ENCODE data around the gene COX5B. TPM values are rescaled to one million over a fixed set of nuclear protein-coding genes. Genes with fewer than 3 reads are reported as not detected.

COX5B gene
- total and polyA plus RNA-seq, 10 of the 15 experiments (the other 5 are each of a cell fraction or from before 2014, with no cell fraction given) = 69.5 to 518 (median 363) TPM

GRCh38 chr2:97663962-97664635 lies 18.2 kb downstream of the COX5B start, which contains the start of gene ACTR1B (continued):
- TF ChIP-seq ELK1 (IDR thresholded peaks at IDR 0.05; ENCODE audit: low read depth, low read length) (no peak; the same call in 1 of the 2 replicates), MLLT1 (IDR thresholded peaks at IDR 0.05) (peak; percentile 55; the same call in 1 of the 2 replicates), ZBED1 (IDR thresholded peaks at IDR 0.05; ENCODE audit: borderline replicate concordance) (no peak), E4F1 (IDR thresholded peaks at IDR 0.05; ENCODE audit: borderline replicate concordance, partially characterized antibody) (peak; percentile 47), FOXM1 (IDR thresholded peaks at IDR 0.05; ENCODE audit: low read depth, low read length) (no peak), JUND (IDR thresholded peaks at IDR 0.05; ENCODE audit: low read depth, low read length) (peak; percentile 67; the same call in 1 of the 2 replicates), SPI1 (IDR thresholded peaks at IDR 0.05; ENCODE audit: borderline replicate concordance, insufficient read depth, low read depth, low read length) (no peak), RCOR1 (conservative IDR thresholded peaks at IDR 0.05; ENCODE audit: low read depth, low read length) (no peak), ZBTB33 (IDR thresholded peaks at IDR 0.05) (no peak), SIN3A (IDR thresholded peaks at IDR 0.05; ENCODE audit: low read depth, low read length) (no peak), IRF4 (IDR thresholded peaks at IDR 0.05; ENCODE audit: low read depth, low read length) (no peak), PKNOX1 (IDR thresholded peaks at IDR 0.05) (peak; percentile 98), USF1 (IDR thresholded peaks at IDR 0.05; ENCODE audit: borderline replicate concordance, extremely low read length, insufficient read depth, low read depth, low read length) (no peak), MAX (IDR thresholded peaks at IDR 0.05; ENCODE audit: low read depth, low read length) (peak; percentile 39; the same call in 1 of the 2 replicates), EED (IDR thresholded peaks at IDR 0.05; ENCODE audit: low read depth) (peak; percentile 68; the same call in 1 of the 2 replicates), RELB (IDR thresholded peaks at IDR 0.05; ENCODE audit: low read depth) (peak; percentile 93), NRF1 (conservative IDR thresholded peaks at IDR 0.05; ENCODE audit: low read depth, low read length) (peak; percentile 42), ZSCAN29 (IDR thresholded peaks at IDR 0.05) (no peak)
